Testis (tissue), 2 donors: ENCODE measurements around the gene CASR.

Experiments
- POLR2A ChIP-seq: fragments of 450-650 bp; IDR thresholded peaks from one replicate; pipeline ENCODE4 v1.6.1; 2017; ENCODE audit warnings: antibody characterized with exemption, mild to moderate bottlenecking, moderate library complexity
- TF ChIP-seq, protein P1 (sequence below), 3 experiments: fragments of 450-650 bp in 2 of 3; fragments of 200-600 bp in 1 of 3; sonication (generic) in 1 of 3; IDR thresholded peaks; one replicate each; pipeline ENCODE4 v1.5.1; 2016 to 2019; ENCODE audit warnings: antibody characterized with exemption in 3 of 3, mild to moderate bottlenecking in 2 of 3, moderate library complexity in 1 of 3

- TF ChIP-seq, protein P1, sequence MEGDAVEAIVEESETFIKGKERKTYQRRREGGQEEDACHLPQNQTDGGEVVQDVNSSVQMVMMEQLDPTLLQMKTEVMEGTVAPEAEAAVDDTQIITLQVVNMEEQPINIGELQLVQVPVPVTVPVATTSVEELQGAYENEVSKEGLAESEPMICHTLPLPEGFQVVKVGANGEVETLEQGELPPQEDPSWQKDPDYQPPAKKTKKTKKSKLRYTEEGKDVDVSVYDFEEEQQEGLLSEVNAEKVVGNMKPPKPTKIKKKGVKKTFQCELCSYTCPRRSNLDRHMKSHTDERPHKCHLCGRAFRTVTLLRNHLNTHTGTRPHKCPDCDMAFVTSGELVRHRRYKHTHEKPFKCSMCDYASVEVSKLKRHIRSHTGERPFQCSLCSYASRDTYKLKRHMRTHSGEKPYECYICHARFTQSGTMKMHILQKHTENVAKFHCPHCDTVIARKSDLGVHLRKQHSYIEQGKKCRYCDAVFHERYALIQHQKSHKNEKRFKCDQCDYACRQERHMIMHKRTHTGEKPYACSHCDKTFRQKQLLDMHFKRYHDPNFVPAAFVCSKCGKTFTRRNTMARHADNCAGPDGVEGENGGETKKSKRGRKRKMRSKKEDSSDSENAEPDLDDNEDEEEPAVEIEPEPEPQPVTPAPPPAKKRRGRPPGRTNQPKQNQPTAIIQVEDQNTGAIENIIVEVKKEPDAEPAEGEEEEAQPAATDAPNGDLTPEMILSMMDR (IDR thresholded peaks at IDR 0.05): no peak
- TF ChIP-seq POLR2A: no peak
Measured at GRCh38 chr3:122189357-122189756, 5.9 kb downstream of the CASR start.
